ENCODE measurements around the gene ENOPH1. TPM values are rescaled to one million over a fixed set of nuclear protein-coding genes. Genes with fewer than 3 reads are reported as not detected.

Gene ENOPH1
- total RNA-seq, 1 experiment from 2014 or later, result 67.6 TPM

DNA sequence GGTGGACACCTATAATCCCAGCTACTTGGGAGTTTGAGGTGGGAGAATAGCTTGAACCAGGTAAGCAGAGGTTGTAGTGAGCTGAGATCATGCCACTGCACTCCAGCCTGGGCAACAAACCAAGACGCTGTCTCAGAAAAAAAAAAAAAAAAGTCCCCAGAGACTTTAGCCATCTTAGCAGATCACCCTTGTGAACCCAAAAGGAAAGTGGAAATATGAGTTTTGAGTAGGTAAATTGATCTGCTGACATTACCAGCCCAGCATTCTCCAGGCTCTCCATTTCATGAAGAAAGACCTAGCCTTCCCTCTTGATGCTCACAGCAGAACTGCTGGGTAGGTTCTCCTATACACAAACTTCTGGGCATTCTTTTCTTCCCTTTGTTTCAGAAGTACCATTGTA lies 32.1 kb upstream of the ENOPH1 start:
- no TSS peak for BruUV-seq (replicated peaks)
- no peaks in the 10 kb centered on the region for H3K4me1 Mint-ChIP-seq (ENCODE audit: low read depth, unreplicated experiment)
- H3K36me3 ChIP-seq (ENCODE audit: control insufficient read depth, insufficient read depth, low read length), result no peaks in the 10 kb centered on the region
- H3K27ac Mint-ChIP-seq (ENCODE audit: unreplicated experiment), result no peak overlapping the region
- DNase-seq, result no peak
- ChIA-PET CTCF (no interaction called here), POLR2A (no interaction called here)
- TF ChIP-seq, protein P1, sequence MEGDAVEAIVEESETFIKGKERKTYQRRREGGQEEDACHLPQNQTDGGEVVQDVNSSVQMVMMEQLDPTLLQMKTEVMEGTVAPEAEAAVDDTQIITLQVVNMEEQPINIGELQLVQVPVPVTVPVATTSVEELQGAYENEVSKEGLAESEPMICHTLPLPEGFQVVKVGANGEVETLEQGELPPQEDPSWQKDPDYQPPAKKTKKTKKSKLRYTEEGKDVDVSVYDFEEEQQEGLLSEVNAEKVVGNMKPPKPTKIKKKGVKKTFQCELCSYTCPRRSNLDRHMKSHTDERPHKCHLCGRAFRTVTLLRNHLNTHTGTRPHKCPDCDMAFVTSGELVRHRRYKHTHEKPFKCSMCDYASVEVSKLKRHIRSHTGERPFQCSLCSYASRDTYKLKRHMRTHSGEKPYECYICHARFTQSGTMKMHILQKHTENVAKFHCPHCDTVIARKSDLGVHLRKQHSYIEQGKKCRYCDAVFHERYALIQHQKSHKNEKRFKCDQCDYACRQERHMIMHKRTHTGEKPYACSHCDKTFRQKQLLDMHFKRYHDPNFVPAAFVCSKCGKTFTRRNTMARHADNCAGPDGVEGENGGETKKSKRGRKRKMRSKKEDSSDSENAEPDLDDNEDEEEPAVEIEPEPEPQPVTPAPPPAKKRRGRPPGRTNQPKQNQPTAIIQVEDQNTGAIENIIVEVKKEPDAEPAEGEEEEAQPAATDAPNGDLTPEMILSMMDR (IDR thresholded peaks at IDR 0.05; ENCODE audit: insufficient read depth in 1 of 2, low read depth in 1 of 2, low read length in 1 of 2, severe bottlenecking in 1 of 2, unreplicated experiment in 1 of 2), result no peak
- no peak overlapping the region for H3K4me3 ChIP-seq (ENCODE audit: low read depth, low read length)
- no peaks in the 10 kb centered on the region for H3K9me3 Mint-ChIP-seq (ENCODE audit: unreplicated experiment)
- no peak overlapping the region for H3K4me3 Mint-ChIP-seq (ENCODE audit: unreplicated experiment)
- no peaks in the 10 kb centered on the region; the same call in 1 of the 2 replicates for H3K4me1 ChIP-seq
- H3K9me3 ChIP-seq, result no peaks in the 10 kb centered on the region
- no peaks in the 10 kb centered on the region for H3K27me3 Mint-ChIP-seq (ENCODE audit: insufficient read depth, unreplicated experiment)
- intact Hi-C loops (cut with micrococcal nuclease; ENCODE audit: unreplicated experiment), result no loop called here
- no peaks in the 10 kb centered on the region for H3K27me3 ChIP-seq (replicated peaks; ENCODE audit: control insufficient read depth, insufficient read depth, low read length)
- no peaks in the 10 kb centered on the region for H3K36me3 Mint-ChIP-seq (ENCODE audit: insufficient read depth, unreplicated experiment)

DNA sequence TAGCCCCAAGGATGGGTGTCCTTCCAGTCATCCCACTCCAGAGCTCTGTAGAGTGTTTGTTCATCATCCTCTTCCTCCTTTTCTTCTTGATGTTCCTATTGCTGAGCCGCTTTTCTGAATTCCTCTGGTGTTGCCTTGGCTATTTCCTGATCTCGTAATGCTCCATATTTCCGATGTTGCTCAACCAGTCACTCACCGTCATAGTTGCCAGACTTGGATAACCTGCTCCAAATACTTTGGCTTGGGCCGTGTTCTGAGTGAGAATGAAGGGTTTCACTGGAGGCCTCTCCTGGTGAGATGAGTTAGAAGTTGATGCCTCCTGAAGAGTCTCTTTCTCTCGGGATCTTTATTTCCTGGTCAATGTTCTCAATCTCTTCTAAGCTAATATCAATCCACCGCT lies 28.8 kb upstream of the ENOPH1 start:
- POLR2A ChIA-PET, result no interaction called here
- Mint-ChIP-seq H3K4me1 (ENCODE audit: low read depth, unreplicated experiment) (peaks cover 7% of the 10 kb centered on the region), H3K36me3 (ENCODE audit: insufficient read depth, unreplicated experiment) (peaks cover 6% of the 10 kb centered on the region), H3K4me3 (ENCODE audit: unreplicated experiment) (no peak overlapping the region), H3K27me3 (ENCODE audit: insufficient read depth, unreplicated experiment) (no peaks in the 10 kb centered on the region), H3K27ac (ENCODE audit: unreplicated experiment) (no peak overlapping the region), H3K9me3 (ENCODE audit: unreplicated experiment) (no peaks in the 10 kb centered on the region)
- Histone ChIP-seq H3K27me3 (replicated peaks; ENCODE audit: control insufficient read depth, insufficient read depth, low read length) (no peaks in the 10 kb centered on the region), H3K4me1 (no peaks in the 10 kb centered on the region; the same call in 1 of the 2 replicates), H3K9me3 (no peaks in the 10 kb centered on the region), H3K36me3 (ENCODE audit: control insufficient read depth, insufficient read depth, low read length) (no peaks in the 10 kb centered on the region), H3K4me3 (ENCODE audit: low read depth, low read length) (no peak overlapping the region)
- TF ChIP-seq, protein P1 (IDR thresholded peaks at IDR 0.05; ENCODE audit: insufficient read depth in 1 of 2, low read depth in 1 of 2, low read length in 1 of 2, severe bottlenecking in 1 of 2, unreplicated experiment in 1 of 2), result no peak
- BruUV-seq (replicated peaks), result no TSS peak
- CTCF ChIA-PET, result interaction anchor here (1.2 kb wide), 1 partner anchor 117 kb away, joined by 3 read pairs; no protein-coding TSS in a partner anchor
- intact Hi-C loops (cut with micrococcal nuclease; ENCODE audit: unreplicated experiment), result no loop called here
- no peak for DNase-seq

GRCh38 chr4:82402196-82402775 lies 28.1 kb upstream of the ENOPH1 start:
- Mint-ChIP-seq H3K27me3 (ENCODE audit: insufficient read depth, unreplicated experiment) (no peaks in the 10 kb centered on the region), H3K27ac (ENCODE audit: unreplicated experiment) (no peak overlapping the region), H3K4me3 (ENCODE audit: unreplicated experiment) (no peak overlapping the region), H3K4me1 (ENCODE audit: low read depth, unreplicated experiment) (peaks cover 7% of the 10 kb centered on the region), H3K36me3 (ENCODE audit: insufficient read depth, unreplicated experiment) (peaks cover 6% of the 10 kb centered on the region), H3K9me3 (ENCODE audit: unreplicated experiment) (no peaks in the 10 kb centered on the region)
- no TSS peak for BruUV-seq (replicated peaks)
- no peak overlapping the region for H3K4me3 ChIP-seq (ENCODE audit: low read depth, low read length)
- H3K4me1 ChIP-seq, result no peaks in the 10 kb centered on the region; the same call in 1 of the 2 replicates
- H3K27me3 ChIP-seq (replicated peaks; ENCODE audit: control insufficient read depth, insufficient read depth, low read length), result no peaks in the 10 kb centered on the region
- no peak for DNase-seq
- no peaks in the 10 kb centered on the region for H3K36me3 ChIP-seq (ENCODE audit: control insufficient read depth, insufficient read depth, low read length)
- TF ChIP-seq, protein P1 (IDR thresholded peaks at IDR 0.05; ENCODE audit: insufficient read depth in 1 of 2, low read depth in 1 of 2, low read length in 1 of 2, severe bottlenecking in 1 of 2, unreplicated experiment in 1 of 2), result no peak
- POLR2A ChIA-PET, result no interaction called here
- intact Hi-C loops (cut with micrococcal nuclease; ENCODE audit: unreplicated experiment), result no loop called here
- no peaks in the 10 kb centered on the region for H3K9me3 ChIP-seq
- CTCF ChIA-PET, result interaction anchor here (1.2 kb wide), 1 partner anchor 117 kb away, joined by 3 read pairs; no protein-coding TSS in a partner anchor
